Transverse colon (tissue), 4 donors: Measurements from ENCODE around the gene CDH19. TPM values are rescaled to one million over a fixed set of nuclear protein-coding genes. Genes with fewer than 3 reads are reported as not detected.

ENCODE experiments used
- DNase-seq: peaks from one replicate; pipeline ENCODE4 v3.0.0-alpha.2; 2019
- H3K27ac ChIP-seq, 4 donors: fragments of 200-600 bp; sonication (generic); 2 replicates each; pipeline ENCODE4 v1.5.1; 2016 to 2018; ENCODE audit warnings: inconsistent platforms in 4 of 4
- H3K27me3 ChIP-seq: fragments of 200-600 bp; sonication (generic); 2 replicates; pipeline ENCODE4 v1.5.1; 2017; ENCODE audit warnings: inconsistent platforms
- H3K36me3 ChIP-seq, 4 donors: fragments of 200-600 bp; sonication (generic); 2 replicates each; pipeline ENCODE4 v1.5.1; 2017 to 2019; ENCODE audit warnings: inconsistent platforms in 4 of 4
- H3K4me1 ChIP-seq, 4 donors: fragments of 200-600 bp; sonication (generic); 2 replicates each; pipeline ENCODE4 v1.5.1; 2017 to 2020; ENCODE audit warnings: inconsistent platforms in 4 of 4
- H3K4me3 ChIP-seq, 4 donors: fragments of 200-600 bp; sonication (generic); 1 replicate in 1 of 4; 2 replicates in 3 of 4; pipeline versions ENCODE4 v1.5.1 to v1.6.1; 2017 to 2019; ENCODE audit warnings: inconsistent platforms in 4 of 4
- H3K9me3 ChIP-seq, 2 donors: fragments of 200-600 bp; sonication (generic); 2 replicates each; pipeline ENCODE4 v1.5.1; 2017 to 2019; ENCODE audit warnings: inconsistent platforms in 2 of 2
- CTCF ChIP-seq, 5 experiments: fragments of 200-600 bp in 3 of 5; fragments of 450-650 bp in 2 of 5; sonication (generic) in 3 of 5; IDR thresholded peaks; 1 replicate in 2 of 5; 2 replicates in 3 of 5; pipeline ENCODE4 v1.5.1; 2016 to 2017; ENCODE audit warnings: antibody characterized with exemption in 5 of 5, inconsistent platforms in 3 of 5, mild to moderate bottlenecking in 2 of 5, moderate library complexity in 1 of 5
- EP300 ChIP-seq: sonication (generic); formaldehyde crosslinking; IDR thresholded peaks from one replicate; pipeline ENCODE4 v1.6.1; 2017; ENCODE audit warnings: antibody characterized with exemption, low read depth
- POLR2A ChIP-seq: fragments of 450-650 bp; IDR thresholded peaks from one replicate; pipeline ENCODE4 v1.6.1; 2016; ENCODE audit warnings: antibody characterized with exemption, mild to moderate bottlenecking, moderate library complexity
- POLR2AphosphoS5 ChIP-seq, 3 donors: sonication (generic); formaldehyde crosslinking; IDR thresholded peaks; one replicate each; pipeline ENCODE4 v1.6.1; 2016; ENCODE audit warnings: antibody characterized with exemption in 3 of 3
- WGBS, 2 donors: methylation state at CpG; one replicate each; pipeline ENCODE4 v1.1.5; 2018; ENCODE audit warnings: low coverage in 1 of 2; 5-methylcytosine and 5-hydroxymethylcytosine counted together
- in situ Hi-C, 4 donors: fragments of 200-750 bp; cut with MboI; loops; one replicate each; pipeline versions ENCODE4 v1.15.0 to v1.15.1; 2017; ENCODE audit warnings: low sequenced_read_pairs in 3 of 4, low pct_ligation_motif_present in 1 of 4, low pct_unique_long_range_greater_than_20kb in 1 of 4
- intact Hi-C: fragments of 100-400 bp; cut with DNase I; formaldehyde crosslinking; loops from one replicate; pipeline ENCODE4 v1.15.1; 2023; ENCODE audit warnings: low total_unique reads
- total RNA-seq, 4 donors: library from RNA; depleted of rRNA; stranded (reverse); fragments of >200 nt; gene quantifications; one replicate each; pipeline ENCODE4 v1.1.0, GENCODE V29; 2016

Gene CDH19
- total RNA-seq, 4 donors from 2014 or later: 8.2 to 57.1 (median 8.7) TPM

GRCh38 chr18:66615176-66615575 lies 11.3 kb upstream of the CDH19 start:
- TF ChIP-seq POLR2A: no peak
- TF ChIP-seq CTCF (IDR thresholded peaks at IDR 0.05): no peak
- TF ChIP-seq POLR2AphosphoS5 (IDR thresholded peaks at IDR 0.05): no peak
- no peak for TF ChIP-seq EP300
- in situ Hi-C loops (no loop called here), intact Hi-C loops (no loop called here)
- Histone ChIP-seq H3K4me1 (no peaks in the 10 kb centered on the region), H3K36me3 (no peaks in the 10 kb centered on the region), H3K27me3 (no peaks in the 10 kb centered on the region), H3K27ac (no peak overlapping the region), H3K9me3 (no peaks in the 10 kb centered on the region), H3K4me3 (no peak overlapping the region)
- no peak for DNase-seq

- Histone ChIP-seq H3K4me3 (no peak overlapping the region), H3K4me1 (no peaks in the 10 kb centered on the region), H3K27ac (no peak overlapping the region), H3K27me3 (no peaks in the 10 kb centered on the region), H3K36me3 (no peaks in the 10 kb centered on the region), H3K9me3 (no peaks in the 10 kb centered on the region)
- TF ChIP-seq CTCF (IDR thresholded peaks at IDR 0.05): no peak
- TF ChIP-seq POLR2A: no peak
- TF ChIP-seq POLR2AphosphoS5 (IDR thresholded peaks at IDR 0.05): no peak
- TF ChIP-seq EP300: no peak
- DNase-seq: no peak
- in situ Hi-C loops: no loop called here
- WGBS, 2 donors: 89 to 92% methylated on average over 5 to 6 of the region's 6 CpGs
- intact Hi-C loops: no loop called here
Measured at GRCh38 chr18:66607632-66608031, 3.7 kb upstream of the CDH19 start.

GRCh38 chr18:66601649-66602048 lies 2.2 kb downstream of the CDH19 start:
- in situ Hi-C loops: no loop called here
- Histone ChIP-seq H3K36me3 (no peaks in the 10 kb centered on the region), H3K4me3 (no peak overlapping the region), H3K4me1 (no peaks in the 10 kb centered on the region), H3K27me3 (no peaks in the 10 kb centered on the region), H3K27ac (no peak overlapping the region), H3K9me3 (no peaks in the 10 kb centered on the region)
- WGBS, 2 donors: 52% methylated on average over 3 of the region's 3 CpGs
- intact Hi-C loops: no loop called here
- no peak for TF ChIP-seq EP300
- TF ChIP-seq POLR2AphosphoS5 (IDR thresholded peaks at IDR 0.05): no peak
- TF ChIP-seq POLR2A: no peak
- no peak for TF ChIP-seq CTCF (IDR thresholded peaks at IDR 0.05)
- no peak for DNase-seq

GRCh38 chr18:66599190-66599589 lies 4.7 kb downstream of the CDH19 start:
- Histone ChIP-seq H3K9me3 (no peaks in the 10 kb centered on the region), H3K27me3 (no peaks in the 10 kb centered on the region), H3K4me3 (no peak overlapping the region), H3K27ac (no peak overlapping the region), H3K36me3 (no peaks in the 10 kb centered on the region), H3K4me1 (no peaks in the 10 kb centered on the region)
- TF ChIP-seq CTCF (IDR thresholded peaks at IDR 0.05) (no peak), POLR2A (no peak), POLR2AphosphoS5 (IDR thresholded peaks at IDR 0.05) (no peak)
- no peak for DNase-seq
- WGBS, 2 donors: 36 to 43% methylated on average over 3 of the region's 3 CpGs
- in situ Hi-C loops: no loop called here
- intact Hi-C loops: no loop called here
